H1 (cell line): ENCODE data around the gene SLC24A1.

Experiments
- EP300 ChIP-seq, 2 experiments: IDR thresholded peaks; 1 replicate in 1 of 2; 2 replicates in 1 of 2; pipeline ENCODE4 v1.6.1; 2011 to 2012; ENCODE audit warnings: low read depth in 2 of 2, low read length in 2 of 2, mild to moderate bottlenecking in 2 of 2, borderline replicate concordance in 1 of 2, inconsistent platforms in 1 of 2, moderate library complexity in 1 of 2
- EZH2 ChIP-seq: fragments of 200-600 bp; sonication (generic); IDR thresholded peaks from 2 replicates; pipeline ENCODE4 v1.7.1; 2012; ENCODE audit warnings: low read depth, mild to moderate bottlenecking, moderate library complexity, low read length, inconsistent platforms; ENCODE audit not compliant: severe bottlenecking
- TAF1 ChIP-seq: IDR thresholded peaks from 2 replicates; pipeline ENCODE4 v1.6.1; 2011; ENCODE audit warnings: mild to moderate bottlenecking, low read depth, low read length
- TF ChIP-seq, protein P1 (sequence below): IDR thresholded peaks from 2 replicates; pipeline ENCODE4 v1.6.1; 2011; ENCODE audit warnings: low read length, improper control_type of control experiment
- TF ChIP-seq, protein P2 (sequence below), 3 experiments: IDR thresholded peaks; 1 replicate in 2 of 3; 2 replicates in 1 of 3; pipeline versions ENCODE4 v1.5.1 to v1.6.1; 2011; ENCODE audit warnings: low read length in 3 of 3, mild to moderate bottlenecking in 3 of 3, inconsistent platforms in 2 of 3, low read depth in 1 of 3, moderate library complexity in 1 of 3; ENCODE audit not compliant: insufficient read depth in 1 of 3; ENCODE audit errors: control extremely low read depth in 1 of 3

DNA sequence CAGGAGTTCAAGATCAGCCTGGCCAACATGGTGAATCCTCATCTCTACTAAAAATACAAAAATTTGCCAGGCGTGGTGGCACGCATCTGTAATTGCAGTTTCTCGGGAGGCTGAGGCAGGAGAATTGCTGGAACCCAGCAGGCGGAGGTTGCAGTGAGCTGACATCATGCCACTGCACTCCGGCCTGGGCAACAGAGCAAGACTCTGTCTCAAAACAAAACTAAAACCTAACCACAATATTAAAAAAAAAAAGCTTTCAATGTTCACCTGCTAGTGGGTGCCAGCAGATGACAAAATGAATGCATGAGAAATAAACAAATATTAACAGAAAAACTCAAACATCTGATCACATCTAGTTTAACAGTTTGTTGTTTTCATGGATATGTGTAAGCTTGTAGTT is 9.0 kb downstream of the SLC24A1 start:
- TF ChIP-seq, protein P1, sequence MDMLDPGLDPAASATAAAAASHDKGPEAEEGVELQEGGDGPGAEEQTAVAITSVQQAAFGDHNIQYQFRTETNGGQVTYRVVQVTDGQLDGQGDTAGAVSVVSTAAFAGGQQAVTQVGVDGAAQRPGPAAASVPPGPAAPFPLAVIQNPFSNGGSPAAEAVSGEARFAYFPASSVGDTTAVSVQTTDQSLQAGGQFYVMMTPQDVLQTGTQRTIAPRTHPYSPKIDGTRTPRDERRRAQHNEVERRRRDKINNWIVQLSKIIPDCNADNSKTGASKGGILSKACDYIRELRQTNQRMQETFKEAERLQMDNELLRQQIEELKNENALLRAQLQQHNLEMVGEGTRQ = no peak
- TF ChIP-seq EP300 (IDR thresholded peaks at IDR 0.05; ENCODE audit: borderline replicate concordance in 1 of 2, low read depth in 2 of 2, low read length in 2 of 2) (no peak), TAF1 (no peak), EZH2 (no peak)
- TF ChIP-seq, protein P2, sequence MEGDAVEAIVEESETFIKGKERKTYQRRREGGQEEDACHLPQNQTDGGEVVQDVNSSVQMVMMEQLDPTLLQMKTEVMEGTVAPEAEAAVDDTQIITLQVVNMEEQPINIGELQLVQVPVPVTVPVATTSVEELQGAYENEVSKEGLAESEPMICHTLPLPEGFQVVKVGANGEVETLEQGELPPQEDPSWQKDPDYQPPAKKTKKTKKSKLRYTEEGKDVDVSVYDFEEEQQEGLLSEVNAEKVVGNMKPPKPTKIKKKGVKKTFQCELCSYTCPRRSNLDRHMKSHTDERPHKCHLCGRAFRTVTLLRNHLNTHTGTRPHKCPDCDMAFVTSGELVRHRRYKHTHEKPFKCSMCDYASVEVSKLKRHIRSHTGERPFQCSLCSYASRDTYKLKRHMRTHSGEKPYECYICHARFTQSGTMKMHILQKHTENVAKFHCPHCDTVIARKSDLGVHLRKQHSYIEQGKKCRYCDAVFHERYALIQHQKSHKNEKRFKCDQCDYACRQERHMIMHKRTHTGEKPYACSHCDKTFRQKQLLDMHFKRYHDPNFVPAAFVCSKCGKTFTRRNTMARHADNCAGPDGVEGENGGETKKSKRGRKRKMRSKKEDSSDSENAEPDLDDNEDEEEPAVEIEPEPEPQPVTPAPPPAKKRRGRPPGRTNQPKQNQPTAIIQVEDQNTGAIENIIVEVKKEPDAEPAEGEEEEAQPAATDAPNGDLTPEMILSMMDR (IDR thresholded peaks at IDR 0.05; ENCODE audit: control extremely low read depth in 1 of 3, insufficient read depth in 1 of 3, low read depth in 1 of 3, low read length in 3 of 3) = no peak
